ENCODE data around the gene ASB2. TPM values are rescaled to one million over a fixed set of nuclear protein-coding genes. Genes with fewer than 3 reads are reported as not detected.

ASB2 gene
- total and polyA plus RNA-seq, 2 of the 8 experiments (the other 6 are each of a cell fraction or from before 2014, with no cell fraction given): 1.0 to 2.1 TPM

- H2BK15ac ChIP-seq (ENCODE audit: low read length): no peak overlapping the region
- FAIRE-seq (no peak), DNase-seq (ENCODE audit: low read depth in 1 of 2, low spot score in 2 of 2) (no peak)
- H3K36me3 ChIP-seq (ENCODE audit: control insufficient read depth in 2 of 4, insufficient read depth in 4 of 4, low read length in 3 of 4): no peaks in the 10 kb centered on the region
- no peak overlapping the region for H2BK20ac ChIP-seq (ENCODE audit: low read length)
- no peaks in the 10 kb centered on the region for H3K9me3 ChIP-seq (ENCODE audit: insufficient read depth in 2 of 2, low read depth in 1 of 2, low read length in 1 of 2)
- peaks cover 3% of the 10 kb centered on the region; the same call in 1 of the 2 replicates for H3K23me2 ChIP-seq (ENCODE audit: low read depth, low read length)
- WGBS, 2 experiments (ENCODE audit: extremely low coverage in 1 of 2, insufficient coverage in 1 of 2, insufficient read length in 1 of 2, insufficient replicate concordance in 2 of 2, low coverage in 1 of 2, low lambda C conversion rate in 2 of 2, missing lambda C conversion rate in 1 of 2): 85% methylated on average over 10 of the region's 10 CpGs; no CpG with 5 or more reads in 1 of the 2 experiments
- no peak overlapping the region for H4K91ac ChIP-seq (replicated peaks; ENCODE audit: insufficient read length, low read length)
- H3K56ac ChIP-seq (replicated peaks; ENCODE audit: insufficient read length, low read depth, low read length): no peak overlapping the region
- H2BK120ac ChIP-seq (replicated peaks; ENCODE audit: low read depth, low read length): no peak overlapping the region
- H3K9ac ChIP-seq (replicated peaks in 1 of 4; ENCODE audit: extremely low read depth in 1 of 4, low read depth in 3 of 4, low read length in 3 of 4): no peak overlapping the region
- H3K79me2 ChIP-seq (ENCODE audit: control insufficient read depth in 1 of 2, insufficient read depth in 2 of 2, low read length in 2 of 2): no peaks in the 10 kb centered on the region
- no peak overlapping the region for H2AK5ac ChIP-seq (ENCODE audit: low read depth, low read length)
- no peak overlapping the region for H4K8ac ChIP-seq (ENCODE audit: extremely low read depth, insufficient read depth, low read length)
- no peak overlapping the region for H2AFZ ChIP-seq (ENCODE audit: low read length)
- no peak overlapping the region for H3K27ac ChIP-seq (ENCODE audit: low read depth, low read length)
- ChIA-PET CTCF (ENCODE audit: partially characterized antibody) (interaction anchor here (0.8 to 8.0 kb wide), 6 partner anchors 12 to 40 kb away, joined by 3 to 37 read pairs (median 5); no protein-coding TSS in a partner anchor), POLR2A (ENCODE audit: partially characterized antibody) (interaction anchor here (1.0 kb wide), 1 partner anchor 11 kb away, joined by 3 read pairs; no protein-coding TSS in a partner anchor)
- no peak overlapping the region for H3K18ac ChIP-seq (ENCODE audit: extremely low read depth, low read length)
- peaks cover 0 to 6% (median 5%) of the 10 kb centered on the region in 4 experiments; a peak in 5 of 7 replicates for H3K4me1 ChIP-seq (replicated peaks in 1 of 4; ENCODE audit: control insufficient read depth in 3 of 4, insufficient read depth in 4 of 4, low read length in 3 of 4)
- no peaks in the 10 kb centered on the region for H4K20me1 ChIP-seq (replicated peaks in 1 of 2; ENCODE audit: control insufficient read depth in 1 of 2, insufficient read depth in 2 of 2, low read length in 2 of 2)
- H3K14ac ChIP-seq (ENCODE audit: insufficient read length): no peak overlapping the region
- no peak overlapping the region for H3K4ac ChIP-seq (replicated peaks; ENCODE audit: insufficient read length, low read depth, low read length)
- H4K5ac ChIP-seq (ENCODE audit: insufficient read length, low read depth, low read length): no peak overlapping the region
- H3K4me3 ChIP-seq (ENCODE audit: extremely low read depth in 1 of 4, insufficient read depth in 2 of 4, low read depth in 3 of 4, low read length in 4 of 4): no peak overlapping the region
- no peak overlapping the region for H2BK5ac ChIP-seq (ENCODE audit: low read depth, low read length)
- no peak overlapping the region; the same call in 1 of the 2 replicates for H2BK12ac ChIP-seq (ENCODE audit: low read depth, low read length)
- H3K27me3 ChIP-seq (replicated peaks in 1 of 4; ENCODE audit: control insufficient read depth in 3 of 4, extremely low read depth in 1 of 4, insufficient read depth in 3 of 4, low read length in 3 of 4): peaks cover 0 to 1% (median 0%) of the 10 kb centered on the region in 4 experiments; a peak in 1 of 7 replicates
- no peak overlapping the region for H3K23ac ChIP-seq (ENCODE audit: insufficient read length)
- H3K79me1 ChIP-seq (ENCODE audit: low read depth, low read length): no peaks in the 10 kb centered on the region
- no peak overlapping the region for H3K4me2 ChIP-seq (ENCODE audit: insufficient read depth in 1 of 2, low read depth in 2 of 2, low read length in 2 of 2)
- TF ChIP-seq BACH1 (IDR thresholded peaks at IDR 0.05; ENCODE audit: low read length) (no peak), ATF3 (IDR thresholded peaks at IDR 0.05; ENCODE audit: insufficient read depth, low read depth, low read length) (no peak), RBBP5 (IDR thresholded peaks at IDR 0.05; ENCODE audit: borderline replicate concordance, low read depth, low read length) (no peak), KDM1A (IDR thresholded peaks at IDR 0.05; ENCODE audit: borderline replicate concordance, low read length) (no peak), SRF (IDR thresholded peaks at IDR 0.05; ENCODE audit: low read depth, low read length) (no peak), GTF2F1 (IDR thresholded peaks at IDR 0.05; ENCODE audit: borderline replicate concordance, low read depth, low read length) (no peak), ATF2 (IDR thresholded peaks at IDR 0.05; ENCODE audit: low read length) (no peak), MAX (IDR thresholded peaks at IDR 0.05) (no peak), EP300 (IDR thresholded peaks at IDR 0.05; ENCODE audit: borderline replicate concordance in 1 of 2, low read depth in 2 of 2, low read length in 2 of 2) (no peak), CHD1 (IDR thresholded peaks at IDR 0.05; ENCODE audit: low read depth, low read length) (no peak), TBP (IDR thresholded peaks at IDR 0.05; ENCODE audit: low read depth, low read length) (no peak), SIRT6 (IDR thresholded peaks at IDR 0.05; ENCODE audit: low read length) (no peak)
These were observed 12.1 kb downstream of the ASB2 start for GRCh38 chr14:93964281-93964680.
